Esophagus mucosa (tissue), 1 donor: Measurements from ENCODE around the gene TCEAL4. TPM values are rescaled to one million over a fixed set of nuclear protein-coding genes. Genes with fewer than 3 reads are reported as not detected.
"Not testable (repeated sequence)": the region's sequence is repeated elsewhere in the genome, so short reads cannot be mapped to it uniquely, and the experiment has no call there.

Experiments
- ATAC-seq: fragments of 200-7000 bp; cut with Tn5 transposase; one replicate; pipeline ENCODE4 v1.9.1; 2020
- total RNA-seq: library from RNA; stranded (reverse); gene quantifications from one replicate; pipeline ENCODE4 v1.2.4, GENCODE V29; 2023
- donor health status: DM: yes; HTN: yes; CAD: no.

TCEAL4 gene
- total RNA-seq, 1 donor from 2014 or later = 25.7 TPM

DNA sequence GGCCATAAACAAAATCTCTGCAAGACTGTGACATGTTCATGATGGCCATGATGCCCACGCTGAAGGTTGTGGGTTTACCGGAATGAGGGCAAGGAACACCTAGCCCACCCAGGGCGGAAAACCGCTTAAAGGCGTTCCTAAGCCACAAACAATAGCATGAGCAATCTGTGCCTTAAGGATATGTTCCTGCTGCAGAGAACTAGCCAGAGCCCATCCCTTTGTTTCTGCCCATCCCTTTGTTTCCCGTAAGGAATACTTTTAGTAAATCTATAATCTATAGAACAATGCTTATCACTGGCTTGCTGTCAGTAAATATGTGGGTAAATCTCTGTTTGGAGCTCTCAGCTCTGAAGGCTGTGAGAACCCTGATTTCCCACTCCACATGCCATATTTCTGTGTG is 9.9 kb downstream of the TCEAL4 start:
- ATAC-seq = not testable (repeated sequence)

DNA sequence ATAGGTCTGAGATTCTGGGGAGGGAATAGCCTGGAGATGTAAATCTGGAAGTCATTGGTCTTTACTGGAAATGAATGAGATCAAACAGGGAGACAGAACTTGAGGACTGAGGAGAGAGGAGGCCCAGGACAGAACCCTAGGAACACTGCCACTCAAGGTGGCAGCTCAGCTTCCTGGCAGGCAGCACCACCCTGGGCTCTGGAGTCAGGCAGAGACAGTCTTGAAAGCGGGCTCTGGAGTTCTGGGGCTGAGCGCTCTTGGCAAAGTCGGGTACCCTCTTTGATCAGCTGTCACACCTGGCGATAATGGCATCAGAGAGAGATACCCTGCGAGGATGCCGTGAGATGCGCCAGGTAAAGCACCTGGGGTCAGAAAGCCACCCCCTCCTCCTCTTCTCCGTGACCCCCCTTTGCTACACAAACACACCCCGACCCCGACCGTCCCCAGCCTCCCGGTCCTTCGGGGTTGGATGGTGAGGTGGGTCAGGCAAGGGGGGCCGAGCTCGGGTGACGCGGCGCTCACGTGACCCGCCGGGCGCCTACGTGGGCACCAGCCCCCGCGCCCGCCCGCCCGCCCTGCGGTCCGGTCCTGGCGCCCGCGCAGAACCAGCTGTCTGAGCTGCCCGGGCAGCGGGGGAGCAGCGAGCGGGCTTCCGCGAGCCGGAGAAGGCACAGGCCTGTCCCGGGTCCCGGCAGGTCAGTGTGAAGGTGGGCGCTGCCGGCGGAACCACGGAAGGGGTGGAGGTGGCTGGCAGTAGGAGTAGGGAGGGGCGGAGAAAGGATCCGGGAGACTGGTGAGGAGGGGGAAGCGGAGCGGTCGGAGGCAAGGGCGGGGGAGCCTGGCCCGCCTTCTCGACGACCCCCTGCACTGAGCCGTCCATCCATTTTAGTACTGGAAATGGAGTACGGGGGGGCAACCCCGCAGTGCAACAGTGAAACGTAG is 22.3 kb downstream of the TCEAL4 start, which contains the start of gene TCEAL3:
TCEAL3 (plus strand) TSS at position 600 of the 942 bp plus-strand sequence. CDS start 1,102 bp downstream, outside the sequence.
- ATAC-seq = peak; percentile 73

- peak; percentile 47 for ATAC-seq
Measured at GRCh38 chrX:103608306-103608963, 23.1 kb downstream of the TCEAL4 start.

DNA sequence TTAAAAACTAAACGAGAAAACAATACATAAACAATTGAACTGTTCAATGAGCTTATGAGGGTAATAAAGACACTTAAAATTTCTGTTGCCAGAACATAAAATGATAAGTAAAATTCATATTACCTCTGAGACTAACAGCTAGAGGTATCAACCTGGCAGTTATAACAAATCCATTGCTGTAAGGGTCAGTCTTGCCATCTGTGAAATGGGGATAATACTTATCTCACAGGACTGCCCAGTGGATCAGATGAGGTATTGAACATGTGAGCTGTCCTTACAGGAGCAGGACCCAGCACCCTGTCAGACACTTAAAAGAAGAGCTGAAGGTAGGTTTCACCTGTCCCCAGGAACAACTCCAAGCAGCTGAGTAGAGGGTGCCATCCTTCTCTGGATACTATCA is 25.0 kb downstream of the TCEAL4 start:
- no peak for ATAC-seq

DNA sequence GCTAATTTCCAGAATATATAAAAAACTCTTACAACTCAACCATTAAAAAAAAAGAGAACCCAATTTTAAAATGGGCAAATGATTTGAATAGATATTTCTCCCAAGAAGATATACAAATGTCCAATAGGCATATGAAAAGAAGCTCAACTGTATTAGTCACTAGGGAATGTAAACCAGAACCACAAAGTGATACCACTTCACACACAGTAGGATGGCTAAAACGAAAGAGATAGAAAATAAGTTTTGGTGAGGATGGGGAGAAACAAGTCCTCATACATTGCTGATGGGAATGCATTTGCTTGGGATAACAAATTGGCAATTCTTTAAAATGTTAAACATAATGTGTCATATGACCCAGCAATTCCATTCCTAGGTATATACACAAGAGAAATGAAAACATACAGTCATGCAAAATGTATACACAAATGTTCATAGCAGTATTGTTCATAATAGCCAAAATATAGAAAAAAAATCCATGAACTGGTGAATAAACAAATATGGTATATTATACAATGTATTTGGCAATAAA is 28.1 kb downstream of the TCEAL4 start:
- ATAC-seq = no peak

DNA sequence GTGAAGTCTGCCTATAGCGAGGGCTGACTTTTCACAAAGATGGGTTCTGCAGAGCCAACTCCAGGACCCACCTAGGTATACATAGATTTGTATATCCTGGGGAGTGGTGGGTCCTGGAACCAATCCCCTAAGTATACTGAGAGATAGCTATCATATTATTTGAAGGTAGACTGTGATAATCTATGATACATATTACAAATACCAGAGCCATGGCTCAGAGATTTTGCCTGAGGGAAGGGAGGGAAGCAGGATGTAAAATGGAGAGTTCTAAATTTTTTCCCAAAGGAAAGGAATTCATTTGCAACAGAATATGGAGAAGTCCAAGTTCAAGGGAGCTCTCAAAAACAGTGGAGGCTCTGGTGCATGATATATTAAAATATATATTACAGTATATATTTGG is 29.7 kb downstream of the TCEAL4 start:
- no peak for ATAC-seq

GRCh38 chrX:103615781-103616371 is 30.6 kb downstream of the TCEAL4 start:
- no peak for ATAC-seq

DNA sequence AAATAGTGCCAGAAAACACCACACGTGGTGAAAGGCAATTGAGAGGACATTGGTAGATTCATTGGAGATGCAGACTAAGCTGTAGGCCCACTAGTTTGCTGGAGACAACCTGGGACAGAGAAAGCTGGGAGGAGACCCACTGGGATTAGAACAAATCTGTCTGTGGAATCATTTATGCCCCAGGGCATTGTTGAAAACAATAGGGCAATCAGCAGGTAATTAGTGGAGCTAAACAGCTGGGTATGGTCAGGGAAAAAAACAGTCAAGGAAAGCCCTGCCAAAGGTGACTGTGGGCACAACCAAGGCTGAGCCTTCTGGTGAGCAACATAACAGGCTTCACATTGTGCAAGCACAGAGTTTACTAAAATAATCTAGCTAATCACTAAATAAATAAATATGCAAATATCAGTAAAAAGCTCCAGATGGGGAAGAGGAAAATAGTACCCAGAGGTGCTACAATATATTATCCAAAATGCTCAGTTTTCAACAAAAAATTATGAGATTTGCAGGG is 31.4 kb downstream of the TCEAL4 start:
- ATAC-seq = no peak

GRCh38 chrX:103624111-103624510 is 38.8 kb downstream of the TCEAL4 start:
- ATAC-seq = no peak

DNA sequence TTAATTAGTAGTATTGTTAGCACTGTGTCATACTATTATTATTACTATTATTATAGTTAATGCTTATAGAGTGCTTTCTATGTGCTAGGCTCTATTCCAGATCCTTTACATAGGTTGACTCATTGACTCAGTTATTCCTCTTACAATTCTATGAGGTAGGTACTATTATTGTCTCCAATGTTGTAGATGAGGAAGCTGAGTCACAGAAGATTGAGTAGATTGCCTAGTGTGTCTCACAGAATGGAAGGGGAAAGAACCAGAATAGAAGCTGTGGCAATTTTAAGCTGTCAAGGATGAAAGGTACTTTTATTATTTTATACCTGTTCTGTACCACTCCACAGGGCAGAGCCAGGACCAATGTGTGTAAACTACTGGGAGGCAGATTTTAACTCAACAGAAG is 41.5 kb downstream of the TCEAL4 start:
- peak; percentile 60 for ATAC-seq

GRCh38 chrX:103628386-103629317 is 43.3 kb downstream of the TCEAL4 start, which contains the start of gene TCEAL1:
Gene TCEAL1, plus strand, starts transcription at chrX:103628975. Its CDS starts 942 bp downstream, at chrX:103629917.
- peak; percentile 25 for ATAC-seq

GRCh38 chrX:103629318-103630170 is 44.2 kb downstream of the TCEAL4 start:
- ATAC-seq = peak; percentile 63

- ATAC-seq = no peak
Measured at GRCh38 chrX:103630171-103630511, 44.8 kb downstream of the TCEAL4 start.

DNA sequence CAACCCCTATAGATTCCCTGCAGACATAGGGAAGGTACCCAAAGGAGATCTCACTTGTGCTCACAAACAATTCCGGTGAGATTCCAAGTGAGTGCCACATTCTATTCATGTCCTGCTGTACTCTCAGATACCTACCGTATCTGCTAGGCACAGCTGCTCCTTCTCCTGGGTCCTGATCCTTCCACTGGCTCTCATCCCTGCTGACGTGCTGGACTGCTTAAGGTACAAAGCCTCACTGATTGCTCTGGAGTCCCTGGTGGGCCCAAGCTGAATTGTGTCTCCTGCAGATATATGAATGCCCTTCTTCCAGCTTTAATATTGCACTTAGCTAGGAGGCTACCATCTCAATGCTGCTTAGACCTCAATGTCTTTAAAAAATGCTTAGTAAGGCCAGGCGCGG is 45.8 kb downstream of the TCEAL4 start:
- ATAC-seq = no peak

DNA sequence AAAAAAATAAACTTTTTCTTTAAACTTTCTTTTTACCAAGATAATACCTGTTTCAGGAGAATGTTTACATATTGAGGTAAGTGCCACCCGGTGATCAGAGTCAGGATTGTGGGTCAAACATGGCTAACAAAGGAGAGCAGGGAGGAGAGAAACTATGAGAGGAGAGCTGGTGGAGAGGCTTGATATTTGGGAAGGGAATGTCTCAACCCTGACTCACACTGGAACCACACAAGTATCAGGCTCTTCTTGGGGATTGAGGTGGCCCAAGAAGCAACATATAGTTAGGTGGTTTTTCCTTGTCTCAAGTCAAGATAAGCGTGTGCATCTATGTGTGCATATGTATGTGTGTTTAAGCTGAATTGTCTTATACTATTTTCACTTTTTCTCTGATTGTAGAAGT is 50.1 kb downstream of the TCEAL4 start:
- ATAC-seq = no peak

Other genes with a start within 250 kb of the TCEAL4 start
- 17.4 TPM for gene TCEAL9, start 229.0 kb upstream of the TCEAL4 start, total RNA-seq
- gene BEX3, start 209.0 kb upstream of the TCEAL4 start, total RNA-seq = 46.9 TPM
- 0.16 TPM for gene RAB40A, start 66.0 kb upstream of the TCEAL4 start, total RNA-seq
- 2.9 TPM for gene TCEAL3, start 22.4 kb downstream of the TCEAL4 start, total RNA-seq
- gene TCEAL1, start 43.5 kb downstream of the TCEAL4 start, total RNA-seq = 6.1 TPM
- gene MORF4L2, start 101.2 kb downstream of the TCEAL4 start, total RNA-seq = 166 TPM
- not detected for gene TMEM31, start 125.4 kb downstream of the TCEAL4 start, total RNA-seq
- gene PLP1, start 191.3 kb downstream of the TCEAL4 start, total RNA-seq = 0.04 TPM
- gene RAB9B, start 246.7 kb downstream of the TCEAL4 start, total RNA-seq = 0.16 TPM